ENCODE data around the gene KIF12. TPM values are rescaled to one million over a fixed set of nuclear protein-coding genes. Genes with fewer than 3 reads are reported as not detected.
A peak's percentile ranks its signal among the peaks of the same experiment; 100 is the strongest.

KIF12 gene
- total and polyA plus RNA-seq, 2 of the 13 experiments (the other 11 are each of a cell fraction or from before 2014, with no cell fraction given): 1.8 to 12.5 TPM

DNA sequence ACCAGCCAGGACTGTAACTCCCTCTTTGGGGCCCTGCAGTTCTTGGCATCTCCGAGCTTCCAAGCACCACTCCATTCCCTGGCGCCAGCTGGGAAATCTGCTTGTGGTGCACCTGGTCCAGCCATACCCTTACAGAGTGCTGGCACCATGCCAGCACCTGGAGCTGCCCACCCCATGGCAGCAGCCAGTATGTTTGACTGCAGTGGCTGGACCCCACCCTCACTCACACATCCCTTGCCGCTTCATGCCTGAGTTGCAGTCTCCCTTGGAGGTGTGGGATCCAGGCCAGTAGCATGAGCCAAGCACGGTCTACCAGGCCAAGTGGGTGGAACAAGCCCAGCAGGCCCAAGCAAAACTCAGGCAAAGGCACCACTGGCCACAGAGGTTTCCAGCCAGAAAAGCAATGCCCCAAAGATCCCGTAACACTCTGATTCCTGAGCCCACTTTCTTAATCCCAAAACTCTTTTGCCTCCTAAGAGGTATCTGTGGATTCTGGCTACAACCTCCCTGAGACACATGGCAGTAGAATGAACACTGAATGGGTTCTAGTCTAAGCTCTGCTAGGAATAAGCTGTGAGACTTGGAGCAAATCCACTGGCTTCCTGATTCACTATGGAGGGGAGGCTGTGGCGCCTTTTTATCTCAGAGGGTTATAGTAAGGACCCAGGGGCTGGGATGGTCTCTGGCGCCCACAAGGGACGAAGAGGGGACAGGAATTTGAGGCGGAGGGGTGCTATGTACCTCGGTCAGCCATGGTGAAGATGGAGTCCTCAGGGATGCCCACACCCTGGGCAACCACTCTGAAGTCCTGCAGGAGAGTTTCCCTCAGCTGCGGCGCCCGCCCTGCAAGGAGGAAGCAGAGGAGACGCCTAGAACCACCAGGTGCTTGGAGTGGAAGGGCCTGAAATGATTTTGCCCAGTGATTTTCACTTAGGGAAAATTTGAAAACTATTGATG lies 26.6 kb downstream of the KIF12 start:
- Histone ChIP-seq H3K36me3 (replicated peaks in 1 of 2; ENCODE audit: control insufficient read depth in 1 of 2, insufficient read depth in 2 of 2, low read length in 2 of 2) (peaks cover 37 to 82% of the 10 kb centered on the region in 2 experiments), H2AFZ (ENCODE audit: low read length) (no peak overlapping the region), H3K9me3 (ENCODE audit: low read length) (no peaks in the 10 kb centered on the region), H3K4me1 (ENCODE audit: insufficient read depth, low read length) (peaks cover 87% of the 10 kb centered on the region), H3K79me2 (ENCODE audit: insufficient read depth, low read length) (peaks cover 71% of the 10 kb centered on the region), H3K27ac (ENCODE audit: extremely low read length, insufficient read depth, low read length) (no peak overlapping the region), H3K9ac (ENCODE audit: insufficient read depth, low read depth, low read length) (no peak overlapping the region), H3K27me3 (ENCODE audit: control insufficient read depth in 1 of 2, insufficient read depth in 2 of 2, low read length in 2 of 2) (no peaks in the 10 kb centered on the region; a peak in 1 of 5 replicates), H3K4me3 (replicated peaks in 1 of 3; ENCODE audit: insufficient read depth in 1 of 3, low read depth in 2 of 3, low read length in 3 of 3) (no peak overlapping the region; a peak in 1 of 6 replicates), H3K4me2 (ENCODE audit: low read depth, low read length) (peak overlapping the region; percentile 48), H4K20me1 (ENCODE audit: insufficient read depth, low read length) (peaks cover 82% of the 10 kb centered on the region)
- intact Hi-C loops (cut with micrococcal nuclease; ENCODE audit: unreplicated experiment): no loop called here
- ATAC-seq: no peak
- CTCF ChIA-PET (ENCODE audit: low intra/inter-chr PET ratio, low total read pairs): no interaction called here
- in situ Hi-C loops (cut with HindIII; ENCODE audit: extremely low pct_ligation_motif_present, low pct_unique_long_range_greater_than_20kb): no loop called here
- POLR2A ChIA-PET: interaction anchor here (0.7 to 3.0 kb wide), 7 partner anchors 9 to 218 kb away, joined by 3 to 26 read pairs (median 3); partner anchors contain the start of gene KIF12
- 94% methylated on average over 11 of the region's 14 CpGs for WGBS (ENCODE audit: low lambda C conversion rate)
- DNase-seq (ENCODE audit: low spot score): no peak
- no peak for FAIRE-seq
- BruUV-seq (replicated peaks): no TSS peak
- 0 out of 2 replicates have a peak, but pooled peaks have one; percentile 20 for TF ChIP-seq KDM5B (CRISPR knock-in tag; IDR thresholded peaks at IDR 0.05; ENCODE audit: borderline replicate concordance)
- peak; percentile 90 for TF ChIP-seq LCORL (IDR thresholded peaks at IDR 0.05)
- no peak for TF ChIP-seq LCORL (CRISPR knock-in tag; IDR thresholded peaks at IDR 0.05)
- TF ChIP-seq, protein P1, sequence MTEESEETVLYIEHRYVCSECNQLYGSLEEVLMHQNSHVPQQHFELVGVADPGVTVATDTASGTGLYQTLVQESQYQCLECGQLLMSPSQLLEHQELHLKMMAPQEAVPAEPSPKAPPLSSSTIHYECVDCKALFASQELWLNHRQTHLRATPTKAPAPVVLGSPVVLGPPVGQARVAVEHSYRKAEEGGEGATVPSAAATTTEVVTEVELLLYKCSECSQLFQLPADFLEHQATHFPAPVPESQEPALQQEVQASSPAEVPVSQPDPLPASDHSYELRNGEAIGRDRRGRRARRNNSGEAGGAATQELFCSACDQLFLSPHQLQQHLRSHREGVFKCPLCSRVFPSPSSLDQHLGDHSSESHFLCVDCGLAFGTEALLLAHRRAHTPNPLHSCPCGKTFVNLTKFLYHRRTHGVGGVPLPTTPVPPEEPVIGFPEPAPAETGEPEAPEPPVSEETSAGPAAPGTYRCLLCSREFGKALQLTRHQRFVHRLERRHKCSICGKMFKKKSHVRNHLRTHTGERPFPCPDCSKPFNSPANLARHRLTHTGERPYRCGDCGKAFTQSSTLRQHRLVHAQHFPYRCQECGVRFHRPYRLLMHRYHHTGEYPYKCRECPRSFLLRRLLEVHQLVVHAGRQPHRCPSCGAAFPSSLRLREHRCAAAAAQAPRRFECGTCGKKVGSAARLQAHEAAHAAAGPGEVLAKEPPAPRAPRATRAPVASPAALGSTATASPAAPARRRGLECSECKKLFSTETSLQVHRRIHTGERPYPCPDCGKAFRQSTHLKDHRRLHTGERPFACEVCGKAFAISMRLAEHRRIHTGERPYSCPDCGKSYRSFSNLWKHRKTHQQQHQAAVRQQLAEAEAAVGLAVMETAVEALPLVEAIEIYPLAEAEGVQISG (CRISPR knock-in tag; IDR thresholded peaks at IDR 0.05): peak; percentile 28; the same call in 1 of the 2 replicates
- no peak for TF ChIP-seq PHF20 (CRISPR knock-in tag; IDR thresholded peaks at IDR 0.05)
- no peak for TF ChIP-seq ZNF12 (CRISPR knock-in tag; IDR thresholded peaks at IDR 0.05)
- no peak for TF ChIP-seq SMAD9 (CRISPR knock-in tag; IDR thresholded peaks at IDR 0.05)
- no peak for TF ChIP-seq ZNF720 (CRISPR knock-in tag; IDR thresholded peaks at IDR 0.05)
- TF ChIP-seq AGO2 (optimal IDR thresholded peaks at IDR 0.05; ENCODE audit: low read depth, low read length): peak; percentile 77
- no peak for TF ChIP-seq SIX4 (CRISPR knock-in tag; IDR thresholded peaks at IDR 0.05)
- TF ChIP-seq RBM22 (optimal IDR thresholded peaks at IDR 0.05; ENCODE audit: low read length): peak; percentile 40
- TF ChIP-seq ZNF230 (CRISPR knock-in tag; IDR thresholded peaks at IDR 0.05): no peak
- no peak for TF ChIP-seq CBX1 (IDR thresholded peaks at IDR 0.05; ENCODE audit: low read depth)
- TF ChIP-seq POLR2AphosphoS5 (IDR thresholded peaks at IDR 0.05; ENCODE audit: low read depth, low read length): peak; percentile 32
- TF ChIP-seq RBFOX2 (IDR thresholded peaks at IDR 0.05; ENCODE audit: low read depth, low read length): peak; percentile 36; the same call in 1 of the 2 replicates
- TF ChIP-seq POLR2G (IDR thresholded peaks at IDR 0.05; ENCODE audit: low read depth, low read length): peak; percentile 25
- TF ChIP-seq, protein P2, sequence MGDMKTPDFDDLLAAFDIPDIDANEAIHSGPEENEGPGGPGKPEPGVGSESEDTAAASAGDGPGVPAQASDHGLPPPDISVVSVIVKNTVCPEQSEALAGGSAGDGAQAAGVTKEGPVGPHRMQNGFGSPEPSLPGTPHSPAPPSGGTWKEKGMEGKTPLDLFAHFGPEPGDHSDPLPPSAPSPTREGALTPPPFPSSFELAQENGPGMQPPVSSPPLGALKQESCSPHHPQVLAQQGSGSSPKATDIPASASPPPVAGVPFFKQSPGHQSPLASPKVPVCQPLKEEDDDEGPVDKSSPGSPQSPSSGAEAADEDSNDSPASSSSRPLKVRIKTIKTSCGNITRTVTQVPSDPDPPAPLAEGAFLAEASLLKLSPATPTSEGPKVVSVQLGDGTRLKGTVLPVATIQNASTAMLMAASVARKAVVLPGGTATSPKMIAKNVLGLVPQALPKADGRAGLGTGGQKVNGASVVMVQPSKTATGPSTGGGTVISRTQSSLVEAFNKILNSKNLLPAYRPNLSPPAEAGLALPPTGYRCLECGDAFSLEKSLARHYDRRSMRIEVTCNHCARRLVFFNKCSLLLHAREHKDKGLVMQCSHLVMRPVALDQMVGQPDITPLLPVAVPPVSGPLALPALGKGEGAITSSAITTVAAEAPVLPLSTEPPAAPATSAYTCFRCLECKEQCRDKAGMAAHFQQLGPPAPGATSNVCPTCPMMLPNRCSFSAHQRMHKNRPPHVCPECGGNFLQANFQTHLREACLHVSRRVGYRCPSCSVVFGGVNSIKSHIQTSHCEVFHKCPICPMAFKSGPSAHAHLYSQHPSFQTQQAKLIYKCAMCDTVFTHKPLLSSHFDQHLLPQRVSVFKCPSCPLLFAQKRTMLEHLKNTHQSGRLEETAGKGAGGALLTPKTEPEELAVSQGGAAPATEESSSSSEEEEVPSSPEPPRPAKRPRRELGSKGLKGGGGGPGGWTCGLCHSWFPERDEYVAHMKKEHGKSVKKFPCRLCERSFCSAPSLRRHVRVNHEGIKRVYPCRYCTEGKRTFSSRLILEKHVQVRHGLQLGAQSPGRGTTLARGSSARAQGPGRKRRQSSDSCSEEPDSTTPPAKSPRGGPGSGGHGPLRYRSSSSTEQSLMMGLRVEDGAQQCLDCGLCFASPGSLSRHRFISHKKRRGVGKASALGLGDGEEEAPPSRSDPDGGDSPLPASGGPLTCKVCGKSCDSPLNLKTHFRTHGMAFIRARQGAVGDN (CRISPR knock-in tag; IDR thresholded peaks at IDR 0.05): peak; percentile 50
- 0 out of 2 replicates have a peak, but pooled peaks have one; percentile 21 for TF ChIP-seq HNRNPL (IDR thresholded peaks at IDR 0.05; ENCODE audit: low read depth, low read length)
